Hepatic stellate cell (primary cell): ENCODE measurements around the gene ZDHHC9.

Source experiments
- DNase-seq: peaks from one replicate; pipeline ENCODE4 v3.0.0; 2011; ENCODE audit warnings: low spot score

ZDHHC9 gene

DNA sequence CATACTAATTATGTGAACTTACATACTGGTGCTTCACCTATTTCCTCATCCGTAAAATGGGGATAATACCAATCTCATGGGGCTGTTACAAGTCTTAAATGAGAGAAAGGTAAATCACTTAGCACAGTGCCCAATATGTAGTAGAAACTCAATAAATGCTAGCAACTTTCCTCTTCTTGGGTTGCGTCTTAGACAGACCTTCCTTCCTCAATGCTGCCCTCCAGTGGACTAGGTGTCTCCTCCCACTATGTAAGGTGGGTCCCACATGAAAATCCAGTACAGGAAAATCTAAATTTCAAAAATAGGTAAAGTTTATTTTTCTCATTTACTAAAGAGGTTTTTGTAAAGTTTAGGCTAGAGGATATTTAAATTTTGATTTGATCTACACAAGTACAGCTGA is 20.6 kb downstream of the ZDHHC9 start:
- DNase-seq: no peak

DNA sequence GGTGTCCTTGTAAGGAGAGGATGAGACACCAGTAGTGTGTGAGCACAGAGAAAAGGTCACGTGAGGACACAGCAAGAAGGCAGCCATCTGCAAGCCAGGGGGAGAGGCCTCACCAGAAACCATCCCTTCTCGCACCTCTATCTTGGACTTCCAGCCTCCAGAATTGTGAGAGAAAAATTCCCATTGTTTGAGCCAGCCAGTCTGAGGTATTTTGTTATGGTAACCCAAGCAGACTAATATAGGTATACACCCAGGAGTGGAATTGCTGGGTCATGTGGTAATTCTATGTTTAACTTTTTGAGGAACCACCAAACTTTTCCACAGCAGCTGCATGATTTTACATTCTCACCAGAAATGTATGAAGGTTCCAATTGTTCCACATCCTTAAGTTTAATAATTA is 25.6 kb downstream of the ZDHHC9 start:
- DNase-seq: no peak

DNA sequence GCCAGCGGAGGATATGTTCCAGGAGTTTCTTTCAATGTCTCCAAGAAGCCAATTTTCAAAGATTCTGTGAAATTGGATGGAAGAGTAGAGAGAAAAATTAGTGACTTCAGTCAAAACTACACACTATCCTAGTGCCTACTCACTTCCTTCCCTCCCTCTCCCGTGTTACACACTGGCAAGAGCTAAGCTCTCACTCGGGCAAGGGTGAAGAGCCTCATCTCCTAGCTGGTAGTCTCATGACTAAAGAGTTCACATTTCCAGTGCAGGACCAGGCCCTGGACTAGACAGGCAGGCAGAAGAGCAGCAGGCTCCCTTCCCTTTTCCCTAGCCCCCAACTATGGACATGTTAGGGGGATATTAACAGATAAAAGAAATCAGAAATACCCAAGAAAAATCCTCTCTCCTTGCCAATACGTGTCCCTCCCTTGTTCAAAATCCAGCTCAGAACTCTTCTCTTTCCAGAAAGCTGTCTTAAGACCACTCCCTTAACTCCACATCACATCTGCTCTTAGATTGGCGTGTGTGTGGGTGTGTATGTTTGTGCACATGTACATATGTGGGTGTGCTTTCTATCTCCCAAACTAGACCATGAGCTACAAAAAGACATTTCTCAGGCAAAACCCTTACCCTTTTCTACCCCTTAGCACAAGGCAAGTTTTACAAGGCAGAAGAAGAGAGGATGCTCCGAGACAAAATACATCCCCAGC is 29.9 kb downstream of the ZDHHC9 start:
- DNase-seq: no peak

DNA sequence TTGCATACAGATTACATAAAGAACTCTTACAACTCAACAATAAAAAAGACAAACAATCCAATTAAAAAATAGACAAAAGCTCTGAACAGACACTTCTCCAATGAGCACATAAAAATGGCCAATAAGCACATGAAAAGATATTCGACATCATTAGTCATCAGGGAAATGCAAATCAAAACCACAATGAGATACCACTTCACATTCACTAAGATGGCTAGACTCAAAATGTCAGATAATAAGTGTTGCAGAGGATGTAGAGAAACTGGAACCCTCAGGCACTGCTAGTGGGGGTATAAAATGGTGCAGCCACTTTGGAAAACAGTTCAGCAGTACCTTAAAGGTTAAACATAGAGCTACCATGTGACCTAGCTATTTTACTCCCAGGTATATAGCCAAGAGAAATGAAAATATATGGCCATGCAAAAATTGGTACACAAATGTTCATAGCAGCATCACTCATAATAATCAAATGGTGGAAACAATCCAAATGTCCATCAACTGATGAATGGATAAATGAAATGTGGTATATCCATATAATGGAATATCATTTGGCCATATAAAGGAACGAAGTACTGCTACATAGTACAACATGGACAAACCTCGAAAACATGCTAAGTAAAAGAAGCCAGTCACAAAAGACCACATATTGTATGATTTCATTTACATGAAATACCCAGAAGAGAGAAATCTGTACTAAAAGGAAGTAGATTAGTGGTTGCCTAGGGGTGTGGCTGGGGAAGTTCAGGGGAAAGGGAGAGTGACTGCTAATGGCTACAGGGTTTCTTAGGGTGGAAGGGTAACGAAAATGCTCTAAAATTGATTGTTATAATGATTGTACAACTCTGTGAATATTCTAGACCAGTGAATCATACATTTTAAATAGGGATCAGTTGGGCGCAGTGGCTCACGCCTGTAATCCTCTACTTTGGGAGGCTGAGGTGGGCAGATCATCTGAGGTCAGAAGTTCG is 34.6 kb downstream of the ZDHHC9 start:
- DNase-seq: no peak

DNA sequence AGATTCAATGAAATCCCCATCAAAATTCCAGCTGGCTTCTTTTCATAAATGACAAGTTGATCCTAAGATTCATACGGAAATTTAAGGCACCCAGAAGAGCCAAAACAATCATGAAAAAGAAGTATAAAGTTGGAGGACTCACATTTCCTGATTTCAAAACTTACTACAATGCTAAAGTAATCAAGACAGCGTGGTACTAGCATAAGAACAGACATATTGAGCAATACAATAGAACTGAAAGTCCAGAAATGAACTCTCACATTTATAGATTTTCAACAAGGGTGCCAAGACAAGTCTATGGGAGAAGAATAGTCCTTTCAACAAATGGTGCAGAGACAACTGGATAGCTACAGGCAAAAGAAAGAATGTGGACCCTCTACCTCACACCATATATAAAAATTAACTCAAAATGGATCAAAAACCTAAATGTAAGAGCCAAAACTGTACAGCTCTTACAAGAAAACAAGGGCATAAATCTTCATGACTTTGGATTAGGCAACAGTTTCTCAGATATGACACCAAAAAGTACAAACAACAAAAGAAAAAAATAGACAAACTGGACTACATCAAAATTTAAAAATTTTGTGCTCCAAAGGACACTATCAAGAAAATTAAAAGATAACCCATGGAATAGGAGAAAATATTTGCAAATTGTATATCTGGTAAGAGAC is 35.4 kb downstream of the ZDHHC9 start:
- DNase-seq: no peak

DNA sequence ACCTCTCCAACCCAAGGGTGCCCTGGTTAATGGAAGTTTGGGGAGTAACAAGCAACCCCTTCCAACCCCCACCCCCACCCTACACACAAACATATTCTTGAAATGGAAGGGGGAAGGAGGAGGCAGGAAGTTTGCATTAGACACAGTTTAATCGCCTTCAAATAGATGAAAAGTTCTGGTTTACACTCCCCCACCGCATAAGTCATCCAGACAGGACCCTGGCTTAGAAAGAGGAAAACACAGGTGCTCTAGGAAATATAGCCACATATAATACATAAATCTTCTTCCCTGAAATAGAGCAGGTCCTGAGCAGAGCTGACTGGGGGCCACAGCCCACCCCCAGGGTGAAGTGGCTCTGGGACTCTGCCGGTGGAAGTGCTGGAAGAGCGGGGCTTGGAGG is 38.9 kb downstream of the ZDHHC9 start:
- DNase-seq: no peak

DNA sequence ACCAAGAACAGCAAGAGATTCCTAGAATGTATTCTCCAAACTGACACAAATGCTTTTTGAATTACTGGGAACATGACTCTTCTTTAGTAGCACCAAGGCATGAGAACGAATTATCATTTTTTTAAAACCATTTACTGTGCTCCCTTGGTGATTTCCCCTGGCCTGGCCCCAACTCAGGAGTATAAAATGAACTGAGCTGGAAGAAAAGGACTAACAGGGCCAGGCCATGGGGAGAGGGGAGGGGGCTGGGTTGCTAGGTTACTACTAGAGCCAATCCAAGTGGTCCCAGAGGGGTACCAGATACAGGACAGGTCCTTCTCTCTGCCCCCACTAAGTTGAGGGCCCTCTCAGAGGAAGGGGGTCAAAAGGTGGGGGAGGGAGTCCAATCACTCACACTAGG is 40.8 kb downstream of the ZDHHC9 start:
- DNase-seq: no peak

DNA sequence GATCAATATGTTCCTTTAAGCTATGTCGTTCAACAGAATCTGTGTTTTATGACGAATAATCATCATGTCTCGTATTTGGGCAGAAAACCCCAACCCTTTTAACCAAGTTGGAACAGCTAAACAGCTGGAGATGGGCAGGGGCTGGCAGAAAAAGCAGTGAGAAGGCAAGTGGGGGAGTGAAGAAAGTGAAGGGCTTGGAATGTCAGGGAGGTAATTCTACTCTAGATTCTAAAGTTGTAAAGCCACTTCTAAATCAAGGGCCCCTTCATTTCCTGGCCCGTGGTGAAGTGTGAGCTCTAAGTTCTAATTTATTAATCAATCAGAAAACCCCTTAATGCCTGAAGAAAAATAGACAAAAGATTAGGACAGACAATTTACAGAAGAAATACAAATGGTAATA is 43.5 kb downstream of the ZDHHC9 start:
- no peak for DNase-seq

DNA sequence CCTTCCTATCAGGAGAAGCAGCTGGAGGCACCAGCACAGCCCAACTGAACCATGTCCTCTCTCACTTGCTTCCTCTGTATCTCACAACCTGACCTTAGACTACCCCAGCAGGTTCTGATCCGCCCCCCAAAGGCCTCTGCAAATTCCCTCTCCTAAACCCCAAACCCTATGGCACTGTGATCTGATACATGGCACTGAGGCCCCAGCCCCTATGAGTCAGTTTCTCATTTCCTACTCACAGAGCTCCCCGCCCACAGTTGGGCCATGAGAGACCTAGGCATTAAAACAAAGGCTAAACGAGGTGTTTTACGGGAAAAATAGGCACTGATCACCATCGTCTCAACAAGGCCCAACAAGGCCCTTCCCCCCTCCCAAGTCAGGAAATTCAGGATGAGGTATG is 44.8 kb downstream of the ZDHHC9 start:
- DNase-seq: no peak

DNA sequence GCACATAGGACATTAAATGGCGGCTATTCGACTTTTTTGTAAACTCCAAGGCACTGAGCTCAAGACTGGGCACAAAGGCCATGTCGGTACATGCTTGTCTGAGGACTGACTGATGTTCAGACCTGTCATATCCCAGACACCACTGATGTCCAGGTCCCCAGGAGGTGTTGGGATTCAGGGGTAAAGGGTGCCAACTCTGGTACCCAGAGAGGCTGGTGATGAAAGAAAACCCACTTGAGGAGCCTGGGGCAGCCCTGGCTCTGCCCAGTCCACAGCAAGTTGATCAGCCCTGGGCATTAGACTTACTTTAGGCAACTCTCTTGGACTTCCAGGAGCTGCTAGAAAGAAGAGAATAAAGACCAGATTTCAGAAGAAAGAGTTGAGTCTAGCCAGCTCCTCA is 45.2 kb downstream of the ZDHHC9 start:
- DNase-seq: no peak

DNA sequence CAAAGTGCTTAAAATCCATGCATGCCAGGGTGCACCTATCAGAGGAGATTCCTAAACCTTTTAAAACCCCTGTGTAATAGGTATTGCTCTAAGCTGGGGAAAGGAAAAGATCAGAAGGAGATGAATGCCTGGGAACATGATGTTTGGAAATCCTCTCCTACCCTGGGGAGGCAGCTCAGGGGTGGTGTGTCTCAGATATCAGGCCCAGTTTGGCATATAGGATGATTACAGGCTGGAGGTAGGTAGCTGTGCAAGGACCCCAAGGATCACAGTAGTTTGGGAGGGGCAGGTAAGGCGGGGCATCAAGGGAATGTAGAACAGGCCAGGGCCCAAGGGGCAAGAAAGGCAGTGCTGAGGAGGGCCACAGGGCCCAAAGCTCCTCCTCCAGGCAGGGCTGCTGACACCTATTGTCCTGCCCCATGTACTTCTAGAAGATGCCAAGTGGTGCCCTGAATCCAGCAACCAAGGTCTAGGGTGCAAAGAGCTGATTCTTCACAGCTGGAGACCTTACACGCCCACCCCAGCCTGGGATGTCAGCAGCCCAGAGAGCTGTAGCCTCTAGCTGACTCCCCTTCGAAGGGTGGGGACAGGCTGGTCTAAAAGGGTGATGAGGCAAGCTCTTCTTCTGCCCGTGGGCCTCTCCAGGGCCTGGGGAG is 46.3 kb downstream of the ZDHHC9 start:
- DNase-seq: no peak

DNA sequence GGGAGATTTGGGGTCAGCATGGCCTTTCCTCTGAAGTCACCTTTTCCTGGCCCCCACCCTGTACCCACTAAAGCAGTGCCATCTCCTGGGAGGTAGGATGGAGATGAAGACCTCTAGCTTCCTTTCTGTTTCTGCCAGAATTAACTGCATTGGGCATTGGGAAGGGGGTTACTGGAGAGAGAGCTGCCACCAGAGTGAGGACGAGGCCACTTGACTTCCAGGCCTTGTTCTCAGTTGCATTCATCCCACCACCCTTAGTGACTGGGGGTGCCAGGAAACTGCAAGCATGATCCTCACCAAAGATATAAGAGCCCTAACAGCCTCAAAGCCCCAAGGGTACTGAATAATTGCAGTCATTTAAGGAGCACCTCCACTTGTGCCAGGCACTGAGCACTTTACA is 48.1 kb downstream of the ZDHHC9 start:
- DNase-seq: no peak

DNA sequence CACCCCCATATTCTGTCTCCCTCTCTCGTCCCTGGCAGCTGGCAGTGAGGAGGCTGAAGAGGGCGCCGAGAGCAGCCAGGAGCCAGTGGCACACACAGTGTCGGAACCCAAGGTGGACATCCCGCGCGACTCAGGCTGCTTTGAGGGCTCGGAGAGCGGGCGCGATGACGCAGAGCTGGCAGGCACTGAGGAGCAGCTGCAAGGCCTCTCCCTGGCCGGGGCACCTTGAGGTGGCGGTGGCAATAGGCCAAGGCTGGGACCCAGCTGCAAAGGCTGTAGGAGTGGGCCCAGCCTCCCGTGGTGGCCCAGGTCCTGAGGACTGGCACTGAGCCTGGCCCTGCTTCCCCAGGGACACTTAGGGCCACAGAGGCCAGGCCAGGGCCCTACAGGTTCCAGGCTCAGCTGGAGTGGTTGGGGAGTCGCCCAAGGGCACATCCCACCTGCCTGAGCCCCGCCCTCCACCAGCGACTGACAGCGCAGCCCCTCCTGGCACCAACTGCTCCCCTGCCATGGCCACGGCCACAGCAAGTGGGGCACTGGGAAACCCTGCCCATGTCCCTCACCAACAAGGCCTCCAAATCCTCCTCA is 50.0 kb downstream of the ZDHHC9 start:
- DNase-seq: no peak

DNA sequence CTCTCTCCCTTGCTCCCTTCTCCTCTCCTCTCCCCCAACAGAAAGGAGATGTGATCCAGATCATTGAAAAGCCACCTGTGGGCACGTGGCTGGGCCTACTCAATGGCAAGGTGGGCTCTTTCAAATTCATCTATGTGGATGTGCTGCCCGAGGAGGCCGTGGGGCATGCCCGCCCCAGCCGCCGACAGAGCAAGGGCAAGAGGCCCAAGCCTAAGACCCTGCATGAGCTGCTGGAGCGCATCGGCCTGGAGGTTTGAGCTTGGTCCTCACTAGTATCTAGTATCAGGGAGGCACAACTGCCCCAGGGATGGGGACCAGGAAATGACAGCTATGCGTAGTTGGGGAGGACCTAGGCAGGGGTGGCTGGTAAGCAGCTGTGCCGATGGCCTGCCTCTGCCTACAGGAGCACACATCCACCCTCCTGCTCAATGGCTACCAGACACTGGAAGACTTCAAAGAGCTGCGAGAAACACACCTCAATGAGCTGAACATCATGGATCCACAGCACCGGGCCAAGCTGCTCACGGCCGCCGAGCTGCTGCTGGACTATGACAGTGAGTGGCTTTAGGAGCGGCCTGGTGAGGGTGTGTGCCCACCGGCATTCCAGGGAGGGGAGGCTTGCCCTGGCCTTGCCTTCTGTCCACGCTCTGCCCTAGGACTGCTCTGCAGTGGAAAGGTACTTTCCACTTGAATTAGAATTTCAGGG is 50.9 kb downstream of the ZDHHC9 start:
- DNase-seq: no peak

DNA sequence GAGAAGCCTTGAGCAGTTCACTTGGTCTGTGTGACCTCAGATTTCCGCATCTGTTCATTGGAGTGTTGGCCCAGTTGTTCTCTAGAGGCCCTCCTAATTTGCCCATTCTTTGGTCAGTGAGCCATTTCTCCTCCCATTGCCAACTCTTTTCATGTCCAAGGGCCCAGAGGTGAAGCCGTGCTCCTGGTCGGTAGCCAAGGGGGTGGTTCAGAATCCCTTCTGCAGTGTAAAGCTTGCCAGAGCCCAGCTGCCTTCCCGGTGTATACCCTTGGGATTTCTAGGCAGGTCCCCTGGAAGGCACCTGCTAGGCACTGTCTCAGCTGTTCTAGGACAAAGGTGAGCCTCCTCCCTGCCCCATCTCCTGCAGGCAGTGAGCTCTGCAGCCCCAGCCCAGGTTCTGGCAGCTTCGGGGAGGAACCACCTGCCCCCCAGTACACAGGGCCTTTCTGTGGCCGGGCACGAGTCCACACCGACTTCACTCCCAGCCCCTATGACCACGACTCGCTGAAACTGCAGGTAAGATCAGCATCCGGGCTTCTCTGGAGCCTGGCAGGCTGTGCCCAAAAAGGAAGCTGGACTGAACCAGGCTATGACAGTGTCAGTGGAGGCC is 51.6 kb downstream of the ZDHHC9 start:
- no peak for DNase-seq

DNA sequence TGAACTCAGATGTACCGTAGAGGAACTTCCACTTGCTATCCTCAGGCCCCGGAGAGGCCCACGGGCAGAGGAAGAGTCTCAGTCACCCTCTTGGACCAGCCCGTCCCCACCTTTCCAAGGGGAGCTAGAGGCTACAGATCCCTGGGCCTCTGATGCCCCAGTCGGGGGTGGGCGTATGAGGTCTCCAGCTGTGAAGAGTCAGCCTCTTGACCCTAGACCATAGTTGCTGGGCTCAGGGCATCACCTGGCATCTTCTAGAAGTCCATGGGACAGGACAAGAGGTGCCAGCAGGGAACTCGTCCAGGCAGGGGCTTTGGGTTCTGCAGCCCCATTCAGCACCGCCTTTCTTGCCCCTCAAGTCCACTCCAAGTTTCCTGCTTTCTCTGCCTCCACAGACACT is 52.4 kb downstream of the ZDHHC9 start:
- DNase-seq: no peak

DNA sequence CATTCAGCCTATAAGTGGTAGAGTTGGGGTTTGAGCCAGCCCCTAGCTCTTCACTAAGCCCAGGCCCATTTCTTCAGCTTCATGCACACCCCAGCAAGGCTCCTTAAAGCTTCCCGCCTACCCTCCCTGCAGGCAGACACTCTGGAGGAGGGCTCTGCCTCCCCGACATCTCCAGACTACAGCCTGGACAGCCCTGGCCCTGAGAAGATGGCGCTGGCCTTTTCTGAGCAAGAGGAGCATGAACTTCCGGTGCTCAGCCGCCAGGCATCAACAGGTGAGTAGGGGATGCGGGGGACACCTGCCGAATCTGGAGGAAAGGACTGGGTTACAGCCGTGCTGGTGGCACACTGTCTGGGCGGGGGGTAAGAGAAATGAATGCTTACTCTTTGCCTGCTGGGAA is 52.9 kb downstream of the ZDHHC9 start:
- DNase-seq: no peak

DNA sequence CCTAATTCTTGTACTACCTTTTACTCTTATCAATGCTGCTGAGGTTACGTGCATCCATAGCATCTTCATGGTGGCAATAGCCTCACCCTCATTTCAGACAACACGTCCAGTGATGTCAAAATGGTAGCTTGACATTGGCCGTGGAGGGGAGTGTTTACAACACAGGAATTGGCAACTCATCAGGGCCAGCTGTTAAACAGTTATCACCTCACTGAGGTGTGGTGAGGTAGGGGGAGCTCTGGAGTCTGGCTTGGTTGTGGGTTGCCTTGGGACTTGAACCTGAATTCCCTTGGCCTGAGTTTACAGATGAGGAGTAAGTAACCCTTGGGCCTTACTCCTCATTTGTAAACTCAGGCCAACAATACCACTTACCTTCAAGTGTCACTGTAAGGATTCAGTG is 53.5 kb downstream of the ZDHHC9 start:
- no peak for DNase-seq

DNA sequence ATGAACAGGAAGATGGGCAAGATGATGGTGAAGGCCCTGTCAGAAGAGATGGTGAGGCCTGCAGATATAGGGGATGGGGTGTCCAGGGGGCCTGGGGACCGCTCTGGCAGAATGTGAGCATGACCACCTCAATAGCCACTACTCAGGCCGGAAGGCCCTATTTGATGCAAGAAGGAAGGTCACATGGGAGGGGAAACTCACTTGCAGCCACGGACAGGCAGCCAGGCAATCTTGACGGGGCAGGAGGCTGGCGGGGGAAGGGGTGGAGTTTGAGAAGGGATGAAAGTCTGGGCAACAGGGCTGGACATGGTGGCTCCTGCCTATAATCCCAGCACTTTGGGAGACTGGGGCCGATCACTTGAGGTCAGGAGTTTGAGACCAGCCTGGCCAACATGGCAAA is 55.2 kb downstream of the ZDHHC9 start:
- no peak for DNase-seq

DNA sequence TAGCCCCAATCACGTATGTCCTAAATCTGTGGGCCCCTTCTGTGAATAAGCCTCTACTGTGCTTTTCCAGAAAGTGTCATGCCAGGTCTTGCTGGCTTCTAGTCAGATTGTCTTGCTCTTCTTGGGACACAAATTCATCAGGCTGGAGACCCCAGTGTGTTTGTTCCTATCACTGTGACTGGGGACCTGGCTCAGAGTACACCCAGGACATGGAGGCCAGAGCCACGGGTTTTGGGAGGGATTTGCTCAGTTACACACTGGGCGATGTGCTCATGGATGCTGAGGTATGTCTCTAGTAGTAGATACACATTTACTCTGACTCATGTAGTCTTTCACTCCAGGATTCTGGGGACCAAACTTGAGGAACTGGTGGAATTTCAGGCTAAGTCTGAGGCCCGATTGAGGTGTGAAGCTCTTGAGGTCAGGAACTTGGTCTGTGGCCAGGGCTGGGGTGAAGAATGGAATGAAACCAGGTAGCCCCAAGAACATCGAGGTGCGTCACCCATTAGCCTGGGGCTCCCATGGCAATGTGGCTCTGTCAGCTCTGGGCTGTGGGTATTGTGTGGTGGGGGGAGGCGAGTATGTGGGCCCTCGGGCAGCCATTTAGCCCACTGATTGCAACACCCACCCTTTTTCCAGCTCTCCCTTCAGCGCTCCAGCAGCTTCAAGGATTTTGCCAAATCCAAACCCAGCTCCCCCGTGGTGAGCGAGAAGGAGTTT is 56.2 kb downstream of the ZDHHC9 start:
- DNase-seq: no peak
